Immature natural killer cell (primary cell): ENCODE data around the gene HPCAL1. TPM values are rescaled to one million over a fixed set of nuclear protein-coding genes. Genes with fewer than 3 reads are reported as not detected.

Source experiments
- DNase-seq, 3 donors: peaks; one replicate each; pipeline ENCODE4 v3.0.0; 2022; ENCODE audit warnings: mixed read lengths in 1 of 3
- H3K27ac Mint-ChIP-seq, 6 donors: one replicate each; pipeline ENCODE4 v1.8.0; 2020; ENCODE audit warnings: mixed read lengths in 6 of 6, mild to moderate bottlenecking in 5 of 6, inconsistent platforms in 4 of 6, moderate library complexity in 3 of 6
- H3K27me3 Mint-ChIP-seq, 3 donors: one replicate each; pipeline ENCODE4 v1.8.0; 2020 to 2021; ENCODE audit warnings: low read depth in 3 of 3, mild to moderate bottlenecking in 3 of 3, mixed read lengths in 3 of 3, moderate library complexity in 3 of 3, inconsistent platforms in 1 of 3
- H3K36me3 Mint-ChIP-seq, 3 donors: one replicate each; pipeline ENCODE4 v1.8.0; 2020; ENCODE audit warnings: mixed read lengths in 3 of 3, inconsistent platforms in 2 of 3, mild to moderate bottlenecking in 2 of 3
- H3K4me1 Mint-ChIP-seq, 2 donors: one replicate each; pipeline ENCODE4 v1.8.0; 2020; ENCODE audit warnings: inconsistent platforms in 2 of 2, mild to moderate bottlenecking in 2 of 2, mixed read lengths in 2 of 2, moderate library complexity in 1 of 2
- H3K4me3 Mint-ChIP-seq, 5 donors: one replicate each; pipeline ENCODE4 v1.8.0; 2020; ENCODE audit warnings: mild to moderate bottlenecking in 5 of 5, mixed read lengths in 5 of 5, inconsistent platforms in 3 of 5, moderate library complexity in 3 of 5
- H3K9me3 Mint-ChIP-seq, 6 donors: one replicate each; pipeline ENCODE4 v1.8.0; 2020; ENCODE audit warnings: mild to moderate bottlenecking in 6 of 6, mixed read lengths in 6 of 6, inconsistent platforms in 4 of 6, moderate library complexity in 3 of 6
- polyA plus RNA-seq, 3 donors: library from polyadenylated mRNA; unstranded; fragments of 300-500 nt; fragmentation: Illumina TruSeq; gene quantifications; one replicate each; pipeline ENCODE4 v1.2.3, GENCODE V29; 2021

Gene HPCAL1
- polyA plus RNA-seq, 3 donors from 2014 or later: 64.9 to 89.7 (median 88.9) TPM

GRCh38 chr2:10319892-10320574, 17.3 kb downstream of the HPCAL1 start:
- H3K36me3 Mint-ChIP-seq: peaks cover 0 to 5% (median 0%) of the 10 kb centered on the region in 3 donors
- DNase-seq: no peak
- H3K4me3 Mint-ChIP-seq: no peak overlapping the region
- H3K27me3 Mint-ChIP-seq: peaks cover 0 to 2% (median 0%) of the 10 kb centered on the region in 3 donors
- H3K27ac Mint-ChIP-seq: peak overlapping the region in 1 of 6 donors; percentile 56
- no peaks in the 10 kb centered on the region for H3K9me3 Mint-ChIP-seq
- H3K4me1 Mint-ChIP-seq: peaks cover 5 to 34% of the 10 kb centered on the region in 2 donors

- Mint-ChIP-seq H3K27me3 (peaks cover 0 to 2% (median 0%) of the 10 kb centered on the region in 3 donors), H3K9me3 (no peaks in the 10 kb centered on the region), H3K4me1 (peaks cover 5 to 34% of the 10 kb centered on the region in 2 donors), H3K36me3 (peaks cover 0 to 5% (median 0%) of the 10 kb centered on the region in 3 donors), H3K4me3 (no peak overlapping the region), H3K27ac (peak overlapping the region in 1 of 6 donors; percentile 56)
- no peak for DNase-seq
These were observed 17.8 kb downstream of the HPCAL1 start for GRCh38 chr2:10320575-10320931.

- peaks cover 0 to 2% (median 0%) of the 10 kb centered on the region in 3 donors for H3K27me3 Mint-ChIP-seq
- no peak overlapping the region for H3K4me3 Mint-ChIP-seq
- peaks cover 5 to 33% of the 10 kb centered on the region in 2 donors for H3K4me1 Mint-ChIP-seq
- peaks cover 0 to 5% (median 0%) of the 10 kb centered on the region in 3 donors for H3K36me3 Mint-ChIP-seq
- DNase-seq: no peak
- H3K27ac Mint-ChIP-seq: no peak overlapping the region
- H3K9me3 Mint-ChIP-seq: no peaks in the 10 kb centered on the region
These were observed 18.2 kb downstream of the HPCAL1 start for GRCh38 chr2:10320933-10321332.

GRCh38 chr2:10321622-10322021, 18.9 kb downstream of the HPCAL1 start:
- Mint-ChIP-seq H3K9me3 (no peaks in the 10 kb centered on the region), H3K4me1 (peaks cover 2 to 27% of the 10 kb centered on the region in 2 donors), H3K36me3 (peaks cover 0 to 5% (median 0%) of the 10 kb centered on the region in 3 donors), H3K27me3 (peaks cover 0 to 2% (median 2%) of the 10 kb centered on the region in 3 donors), H3K4me3 (no peak overlapping the region), H3K27ac (no peak overlapping the region)
- no peak for DNase-seq

DNA sequence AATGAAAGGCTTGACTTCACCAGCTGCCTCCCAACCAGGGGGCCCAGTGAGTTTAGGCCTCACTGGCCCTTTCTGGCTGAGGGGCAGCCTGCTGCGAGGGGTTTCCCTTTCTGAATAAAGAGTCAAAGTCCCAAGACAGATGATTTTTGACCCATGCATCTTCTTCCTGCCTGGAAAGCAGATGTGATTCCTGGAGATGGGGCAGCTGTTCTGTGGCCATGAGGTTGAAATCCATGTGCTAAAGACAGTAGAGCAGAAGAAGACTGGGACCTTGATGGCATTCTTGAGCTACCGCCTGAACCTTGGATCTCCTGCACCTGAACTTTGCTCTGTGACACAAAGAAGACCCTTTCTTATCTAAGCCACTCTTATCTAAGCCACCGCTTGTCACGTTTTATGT, 19.8 kb downstream of the HPCAL1 start:
- Mint-ChIP-seq H3K27ac (no peak overlapping the region), H3K27me3 (peaks cover 0 to 2% (median 2%) of the 10 kb centered on the region in 3 donors), H3K36me3 (peaks cover 0 to 5% (median 0%) of the 10 kb centered on the region in 3 donors), H3K4me1 (peaks cover 3 to 28% of the 10 kb centered on the region in 2 donors), H3K4me3 (no peak overlapping the region), H3K9me3 (no peaks in the 10 kb centered on the region)
- no peak for DNase-seq

DNA sequence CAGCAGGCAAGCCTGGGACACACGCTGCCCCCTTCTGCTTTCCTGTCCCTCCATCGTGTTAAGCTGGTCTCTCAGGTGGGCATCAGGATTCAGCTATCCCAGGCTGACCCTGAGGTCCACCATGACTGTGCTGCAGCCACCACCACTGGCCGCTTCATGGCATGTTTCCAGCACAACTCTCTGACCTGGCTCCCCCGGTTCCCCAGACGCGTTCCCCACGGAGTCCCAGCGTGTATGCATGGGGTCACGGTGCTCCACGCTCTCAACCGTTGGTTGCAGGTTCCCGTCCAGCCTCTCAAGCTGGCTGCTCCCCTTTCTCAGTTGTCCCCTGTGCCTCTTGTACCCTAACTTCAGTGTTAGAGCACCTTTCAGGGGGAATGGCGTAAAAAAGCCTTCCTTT, 20.3 kb downstream of the HPCAL1 start:
- Mint-ChIP-seq H3K27me3 (peaks cover 0 to 4% (median 2%) of the 10 kb centered on the region in 3 donors), H3K4me1 (peaks cover 8 to 33% of the 10 kb centered on the region in 2 donors), H3K4me3 (no peak overlapping the region), H3K9me3 (no peaks in the 10 kb centered on the region), H3K27ac (no peak overlapping the region), H3K36me3 (peaks cover 0 to 5% (median 0%) of the 10 kb centered on the region in 3 donors)
- no peak for DNase-seq

GRCh38 chr2:10323535-10323934, 20.8 kb downstream of the HPCAL1 start:
- Mint-ChIP-seq H3K4me1 (peaks cover 14 to 38% of the 10 kb centered on the region in 2 donors), H3K4me3 (no peak overlapping the region), H3K27me3 (peaks cover 0 to 4% (median 2%) of the 10 kb centered on the region in 3 donors), H3K36me3 (peaks cover 0 to 5% (median 0%) of the 10 kb centered on the region in 3 donors), H3K9me3 (no peaks in the 10 kb centered on the region), H3K27ac (no peak overlapping the region)
- no peak for DNase-seq

DNA sequence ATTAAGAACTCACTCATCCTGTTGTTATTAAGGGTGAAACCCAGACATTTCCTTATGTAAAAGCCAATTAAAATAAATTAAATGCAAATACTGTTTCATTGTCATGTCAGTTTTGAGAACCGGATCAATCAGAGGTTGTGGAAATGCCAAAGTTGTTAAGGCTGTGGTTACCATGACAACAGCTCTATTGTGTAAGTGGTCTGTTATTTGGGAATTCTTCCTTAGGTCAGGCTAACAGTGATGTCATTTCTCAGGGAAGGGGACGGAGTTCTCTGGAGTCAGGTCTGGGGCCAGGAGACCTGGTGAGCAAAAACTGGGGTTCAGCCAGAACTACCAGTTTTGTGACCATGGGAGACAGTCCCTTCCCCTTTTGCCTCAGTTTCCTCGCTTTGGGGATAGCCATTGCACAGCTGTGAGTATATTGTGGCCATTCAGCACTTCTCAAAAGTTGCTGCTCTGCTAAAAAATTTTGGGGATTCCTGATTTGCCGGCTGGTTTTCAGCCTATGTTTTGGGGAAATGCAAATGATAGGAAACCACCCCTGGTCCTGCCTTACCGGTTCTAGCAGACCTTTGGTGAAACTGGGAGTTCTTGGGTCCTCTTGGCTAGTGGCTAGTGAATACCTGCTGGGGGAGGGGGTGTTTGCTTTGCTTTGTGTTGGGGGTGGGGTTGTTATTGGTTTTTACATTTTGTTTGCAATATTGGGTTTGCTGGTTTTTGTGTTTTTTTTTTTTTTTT, 21.6 kb downstream of the HPCAL1 start:
- Mint-ChIP-seq H3K36me3 (peaks cover 0 to 5% (median 0%) of the 10 kb centered on the region in 3 donors), H3K4me1 (peaks cover 20 to 41% of the 10 kb centered on the region in 2 donors), H3K9me3 (no peaks in the 10 kb centered on the region), H3K27me3 (peaks cover 0 to 4% (median 2%) of the 10 kb centered on the region in 3 donors), H3K27ac (no peak overlapping the region), H3K4me3 (no peak overlapping the region)
- no peak for DNase-seq

GRCh38 chr2:10325278-10326145, 22.8 kb downstream of the HPCAL1 start:
- Mint-ChIP-seq H3K27ac (no peak overlapping the region), H3K27me3 (peaks cover 0 to 6% (median 5%) of the 10 kb centered on the region in 3 donors), H3K4me1 (peaks cover 33 to 46% of the 10 kb centered on the region in 2 donors), H3K4me3 (no peak overlapping the region), H3K36me3 (peaks cover 0 to 5% (median 0%) of the 10 kb centered on the region in 3 donors), H3K9me3 (no peaks in the 10 kb centered on the region)
- no peak for DNase-seq

DNA sequence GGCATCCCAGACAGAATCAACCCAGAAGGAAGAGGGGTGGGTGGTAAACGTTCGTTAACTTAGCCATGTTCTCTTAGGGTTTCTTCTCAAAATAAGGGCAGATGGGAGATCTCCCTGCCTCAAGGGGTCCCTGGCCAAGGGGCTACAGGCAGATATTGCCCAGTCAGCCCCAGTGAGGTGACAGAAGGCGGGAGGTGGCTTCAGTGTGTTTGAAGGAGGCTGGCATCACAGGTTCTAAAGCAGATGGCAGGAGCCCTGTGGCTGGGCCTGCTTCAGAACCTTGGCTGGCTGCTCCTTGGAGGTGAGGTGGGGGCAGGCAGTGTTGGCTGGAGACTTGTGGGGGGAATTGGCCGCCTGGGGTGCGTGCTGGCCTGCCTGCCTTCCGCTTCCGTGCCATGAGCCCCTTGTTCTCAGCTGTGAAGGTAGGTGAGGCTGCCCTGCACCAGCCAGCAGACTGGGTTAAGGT, 23.5 kb downstream of the HPCAL1 start:
- Mint-ChIP-seq H3K27me3 (peaks cover 0 to 7% (median 6%) of the 10 kb centered on the region in 3 donors), H3K4me1 (peaks cover 39 to 52% of the 10 kb centered on the region in 2 donors), H3K4me3 (no peak overlapping the region), H3K27ac (no peak overlapping the region), H3K36me3 (peaks cover 0 to under 1% (median 0%) of the 10 kb centered on the region in 3 donors), H3K9me3 (peaks cover 0 to 1% (median 0%) of the 10 kb centered on the region in 6 donors)
- DNase-seq: no peak

DNA sequence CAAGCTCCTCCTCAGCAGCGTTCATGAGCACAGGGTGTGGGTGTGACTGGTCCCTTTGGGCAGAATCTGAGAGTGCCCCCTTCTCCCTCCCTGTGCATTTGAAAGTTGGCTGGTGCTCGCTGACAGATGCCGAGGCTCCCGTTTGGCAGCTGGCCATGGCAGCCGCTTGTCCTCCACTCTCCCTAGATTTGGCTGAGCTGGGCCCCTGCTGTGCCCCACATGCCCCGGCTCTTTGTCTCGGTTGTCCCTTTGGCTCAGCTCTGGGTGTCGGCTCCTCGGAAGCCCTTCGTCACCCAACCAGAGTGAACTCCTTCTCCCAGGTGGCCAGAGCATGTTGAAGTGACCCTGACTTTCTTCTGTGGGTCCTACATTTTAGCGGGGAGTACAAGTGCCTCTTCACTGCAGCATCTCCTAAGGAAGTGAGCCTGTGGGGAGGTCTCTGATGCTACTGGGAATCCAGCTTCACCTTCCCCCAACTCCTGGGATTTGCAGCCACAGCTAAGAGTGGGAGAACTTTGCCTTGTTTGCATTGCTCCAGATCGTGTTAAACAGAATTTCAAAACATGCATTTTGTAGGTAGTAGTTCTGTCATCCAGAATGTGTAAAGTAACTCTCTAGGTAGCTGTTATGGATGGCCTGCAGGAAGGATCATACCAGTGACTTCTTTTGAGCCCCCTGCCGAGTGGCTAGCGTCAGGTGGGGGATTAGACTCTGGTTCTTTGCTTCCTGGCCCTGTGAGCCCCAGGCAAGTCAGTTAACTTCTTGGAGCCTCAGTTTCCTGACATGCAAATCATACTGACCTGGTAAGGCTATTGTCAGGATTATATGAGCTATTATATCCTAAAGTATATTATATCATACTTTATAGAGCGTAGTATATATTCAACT, 24.2 kb downstream of the HPCAL1 start:
- Mint-ChIP-seq H3K9me3 (peaks cover 0 to 1% (median 0%) of the 10 kb centered on the region in 6 donors), H3K4me1 (peaks cover 47 to 60% of the 10 kb centered on the region in 2 donors), H3K36me3 (no peaks in the 10 kb centered on the region), H3K27me3 (peaks cover 0 to 7% (median 6%) of the 10 kb centered on the region in 3 donors), H3K27ac (peak overlapping the region in 2 of 6 donors; percentile 53 to 65), H3K4me3 (no peak overlapping the region)
- DNase-seq: no peak

GRCh38 chr2:10327896-10328669, 25.4 kb downstream of the HPCAL1 start:
- Mint-ChIP-seq H3K36me3 (no peaks in the 10 kb centered on the region), H3K9me3 (peaks cover 0 to 1% (median 0%) of the 10 kb centered on the region in 6 donors), H3K4me1 (peaks cover 57 to 69% of the 10 kb centered on the region in 2 donors), H3K27me3 (peaks cover 3 to 7% (median 6%) of the 10 kb centered on the region in 3 donors), H3K4me3 (no peak overlapping the region), H3K27ac (peak overlapping the region in 5 of 6 donors; percentile 53 to 95 (median 65))
- no peak for DNase-seq
